ENCODE results near the gene LEO1. TPM values are rescaled to one million over a fixed set of nuclear protein-coding genes. Genes with fewer than 3 reads are reported as not detected.

The LEO1 gene
- total RNA-seq, 1 experiment from 2014 or later, result 28.4 TPM

GRCh38 chr15:51917493-51917892 lies 54.1 kb downstream of the LEO1 start:
- H3K27ac Mint-ChIP-seq, result peak overlapping the region; percentile 65; the same call in 1 of the 2 replicates
- ATAC-seq (peak; percentile 100), DNase-seq (ENCODE audit: low spot score) (peak; percentile 66)
- no peaks in the 10 kb centered on the region for H3K9me3 Mint-ChIP-seq
- ChIA-PET POLR2A (interaction anchor here (1.2 kb wide), 1 partner anchor 130 kb away, joined by 4 read pairs; no protein-coding TSS in a partner anchor), CTCF (interaction anchor here (0.6 to 2.1 kb wide), 30 partner anchors 9 to 310 kb away, joined by 3 to 20 read pairs (median 4); partner anchors contain the start of genes LEO1, LYSMD2 and TMOD3)
- no peak for TF ChIP-seq E2F1 (CRISPR knock-in tag; IDR thresholded peaks at IDR 0.05)
- no peak for TF ChIP-seq USF1 (CRISPR knock-in tag; IDR thresholded peaks at IDR 0.05)
- TF ChIP-seq MLX (CRISPR knock-in tag; IDR thresholded peaks at IDR 0.05), result no peak
- no peak for TF ChIP-seq ERG (CRISPR knock-in tag; IDR thresholded peaks at IDR 0.05)
- H3K36me3 Mint-ChIP-seq, result peaks cover 10% of the 10 kb centered on the region
- H3K4me3 Mint-ChIP-seq, result no peak overlapping the region
- H3K4me1 Mint-ChIP-seq, result no peaks in the 10 kb centered on the region
- no peaks in the 10 kb centered on the region for H3K27me3 Mint-ChIP-seq (ENCODE audit: low read depth)

- CTCF ChIA-PET, result no interaction called here
- POLR2A ChIA-PET, result no interaction called here
- Mint-ChIP-seq H3K9me3 (no peaks in the 10 kb centered on the region), H3K27ac (no peak overlapping the region), H3K4me1 (0 out of 2 replicates have a peak, but pooled peaks cover 2% of the 10 kb centered on the region), H3K36me3 (peaks cover 23% of the 10 kb centered on the region), H3K4me3 (no peak overlapping the region), H3K27me3 (ENCODE audit: low read depth) (no peaks in the 10 kb centered on the region)
- no peak for DNase-seq (ENCODE audit: low spot score)
- TF ChIP-seq NFYB (CRISPR knock-in tag; conservative IDR thresholded peaks at IDR 0.05; ENCODE audit: low read depth) (no peak), ZNF281 (CRISPR knock-in tag; IDR thresholded peaks at IDR 0.05) (no peak), NFE2L1 (CRISPR knock-in tag; IDR thresholded peaks at IDR 0.05) (no peak), HMGXB4 (CRISPR knock-in tag; IDR thresholded peaks at IDR 0.05) (no peak), CREM (CRISPR knock-in tag; IDR thresholded peaks at IDR 0.05) (no peak), ESRRA (CRISPR knock-in tag; IDR thresholded peaks at IDR 0.05; ENCODE audit: borderline replicate concordance) (no peak), ZNF219 (CRISPR knock-in tag; IDR thresholded peaks at IDR 0.05; ENCODE audit: borderline replicate concordance) (no peak), CBFB (CRISPR knock-in tag; IDR thresholded peaks at IDR 0.05; ENCODE audit: low read depth) (no peak), MXD4 (CRISPR knock-in tag; IDR thresholded peaks at IDR 0.05; ENCODE audit: borderline replicate concordance) (no peak), ZNF416 (CRISPR knock-in tag; IDR thresholded peaks at IDR 0.05) (no peak), JUN (CRISPR knock-in tag; IDR thresholded peaks at IDR 0.05) (no peak)
- no peak for ATAC-seq
Measured at GRCh38 chr15:51912528-51912927, 59.0 kb downstream of the LEO1 start.

Data from WTC11 (cell line).